SK-N-MC (cell line): ENCODE data around the gene CPEB1.

Source experiments
- EZH2 ChIP-seq: fragments of 200-600 bp; sonication (generic); IDR thresholded peaks from one replicate; pipeline ENCODE4 v1.6.1; 2017; ENCODE audit warnings: antibody characterized with exemption
- FOXP2 ChIP-seq: optimal IDR thresholded peaks from 2 replicates; pipeline ENCODE3; 2011; ENCODE audit warnings: mild to moderate bottlenecking, moderate library complexity; ENCODE audit not compliant: insufficient read depth; ENCODE audit errors: extremely low read length, control extremely low read depth
- POLR2AphosphoS5 ChIP-seq: IDR thresholded peaks from 2 replicates; pipeline ENCODE4 v1.6.1; 2012; ENCODE audit warnings: mild to moderate bottlenecking, low read depth, low read length, borderline replicate concordance

DNA sequence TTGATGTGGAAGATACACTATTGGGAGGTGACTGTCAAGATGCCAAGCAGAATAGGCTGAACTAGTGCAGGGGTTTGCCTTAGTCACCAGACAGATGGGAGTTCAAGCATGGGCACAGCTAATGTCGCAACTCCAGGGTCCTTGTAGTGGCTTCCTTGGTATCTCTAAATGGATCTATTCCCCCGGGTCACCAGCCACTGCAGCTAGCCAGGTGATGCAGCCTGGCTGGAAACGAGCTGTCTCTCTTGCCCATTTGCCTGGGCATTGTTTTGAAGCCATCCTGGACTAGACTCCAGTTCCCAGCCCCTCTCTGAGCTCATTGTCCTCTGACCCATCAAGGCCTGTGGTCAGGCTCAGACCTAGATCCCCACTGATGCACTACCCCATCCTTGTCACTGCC, 8.4 kb upstream of the CPEB1 start:
- TF ChIP-seq EZH2 (no peak), POLR2AphosphoS5 (no peak), FOXP2 (no peak)
